Measurements from ENCODE around the gene CTNND2. TPM values are rescaled to one million over a fixed set of nuclear protein-coding genes. Genes with fewer than 3 reads are reported as not detected.

CTNND2 gene
- total and polyA plus RNA-seq, 3 donors from 2014 or later, result 9.1 to 17.2 (median 11.3) TPM

GRCh38 chr5:11289208-11289607 lies 615.0 kb downstream of the CTNND2 start:
- intact Hi-C loops (cut with DNase I; ENCODE audit: low total_unique reads), result no loop called here
- TF ChIP-seq CTCF (IDR thresholded peaks at IDR 0.05) (no peak), POLR2A (IDR thresholded peaks at IDR 0.05) (no peak)
- no peak for DNase-seq
- no peaks in the 10 kb centered on the region for H3K4me1 ChIP-seq
- no peak overlapping the region for H3K27ac ChIP-seq
- H3K4me3 ChIP-seq, result no peak overlapping the region
- H3K9me3 ChIP-seq, result no peaks in the 10 kb centered on the region
- no peaks in the 10 kb centered on the region for H3K27me3 ChIP-seq
- WGBS, 2 donors, result 55 to 59% methylated on average over 4 of the region's 4 CpGs
- H3K36me3 ChIP-seq (ENCODE audit: low read depth, missing control alignments), result no peaks in the 10 kb centered on the region

- WGBS, 2 donors, result 81 to 98% methylated on average over 5 of the region's 5 CpGs
- H3K9me3 ChIP-seq, result no peaks in the 10 kb centered on the region
- no peak for DNase-seq
- TF ChIP-seq POLR2A (IDR thresholded peaks at IDR 0.05) (no peak), CTCF (IDR thresholded peaks at IDR 0.05) (no peak)
- H3K27ac ChIP-seq, result no peak overlapping the region
- intact Hi-C loops (cut with DNase I; ENCODE audit: low total_unique reads), result no loop called here
- no peak overlapping the region for H3K4me3 ChIP-seq
- H3K36me3 ChIP-seq (ENCODE audit: low read depth, missing control alignments), result no peaks in the 10 kb centered on the region
- no peaks in the 10 kb centered on the region for H3K27me3 ChIP-seq
- H3K4me1 ChIP-seq, result no peaks in the 10 kb centered on the region
Observed at GRCh38 chr5:11281842-11282241, 622.4 kb downstream of the CTNND2 start.

DNA sequence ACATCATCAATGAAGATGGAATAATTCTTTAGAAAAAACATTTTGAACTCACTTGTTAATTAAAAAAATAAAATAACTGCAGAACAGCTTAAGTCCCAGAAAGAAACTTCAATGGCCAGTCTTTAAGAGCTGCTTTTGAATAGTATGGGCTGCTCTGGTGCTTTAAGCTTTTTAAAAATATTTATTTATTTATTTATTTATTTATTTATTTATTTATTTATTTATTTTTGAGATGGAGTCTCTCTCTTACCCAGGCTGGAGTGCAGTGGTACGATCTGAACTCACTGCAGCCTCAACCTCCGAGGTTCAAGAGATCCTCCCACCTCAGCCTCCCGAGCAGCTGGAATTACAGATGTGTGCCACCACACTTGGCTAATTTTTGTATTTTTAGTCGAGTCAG lies 626.9 kb downstream of the CTNND2 start:
- 92 to 97% methylated on average over 4 of the region's 4 CpGs for WGBS, 2 donors
- Histone ChIP-seq H3K4me3 (no peak overlapping the region), H3K4me1 (no peaks in the 10 kb centered on the region), H3K27me3 (no peaks in the 10 kb centered on the region), H3K9me3 (no peaks in the 10 kb centered on the region), H3K27ac (no peak overlapping the region), H3K36me3 (ENCODE audit: low read depth, missing control alignments) (no peaks in the 10 kb centered on the region)
- no peak for DNase-seq
- intact Hi-C loops (cut with DNase I; ENCODE audit: low total_unique reads), result no loop called here
- TF ChIP-seq POLR2A (IDR thresholded peaks at IDR 0.05) (no peak), CTCF (IDR thresholded peaks at IDR 0.05) (no peak)

DNA sequence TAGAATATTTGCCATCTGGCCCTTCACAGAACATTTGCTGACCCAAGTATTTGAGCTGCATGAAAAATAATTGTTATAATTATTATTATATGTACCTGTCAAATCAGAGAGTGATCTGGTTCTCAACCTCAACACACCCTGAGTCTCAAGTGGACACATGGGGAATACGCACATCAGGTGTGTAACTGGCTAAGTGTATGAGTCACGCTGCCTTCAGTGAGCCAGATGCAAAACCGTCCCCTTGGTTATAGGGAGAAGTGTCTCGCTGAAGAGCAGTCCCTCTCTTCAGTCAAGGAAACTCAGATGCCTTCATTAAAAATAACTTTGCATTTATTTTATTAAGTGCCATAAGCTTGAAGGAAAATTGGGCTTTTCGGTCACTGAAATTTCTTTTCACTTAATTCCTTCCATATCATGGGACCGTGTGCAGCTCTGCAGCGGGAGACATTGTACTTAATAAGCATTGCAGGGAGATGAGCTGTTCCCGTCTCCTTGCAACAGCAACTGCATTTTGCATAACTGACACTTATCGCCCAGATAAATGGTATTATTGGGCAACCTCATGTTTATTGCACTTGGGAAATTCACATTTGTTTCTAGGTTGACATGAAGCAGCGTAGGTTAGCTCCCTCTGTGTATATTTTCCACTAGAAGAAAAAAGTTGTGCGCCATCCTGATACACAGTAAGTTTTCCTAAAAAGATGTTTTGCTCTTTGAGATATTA lies 630.9 kb downstream of the CTNND2 start:
- WGBS, 2 donors, result 82 to 92% methylated on average over 11 of the region's 11 CpGs
- Histone ChIP-seq H3K27me3 (no peaks in the 10 kb centered on the region), H3K4me1 (no peaks in the 10 kb centered on the region), H3K9me3 (no peaks in the 10 kb centered on the region), H3K4me3 (no peak overlapping the region), H3K36me3 (ENCODE audit: low read depth, missing control alignments) (no peaks in the 10 kb centered on the region), H3K27ac (no peak overlapping the region)
- no peak for DNase-seq
- no peak for TF ChIP-seq POLR2A (IDR thresholded peaks at IDR 0.05)
- no peak for TF ChIP-seq CTCF (IDR thresholded peaks at IDR 0.05)
- intact Hi-C loops (cut with DNase I; ENCODE audit: low total_unique reads), result no loop called here

DNA sequence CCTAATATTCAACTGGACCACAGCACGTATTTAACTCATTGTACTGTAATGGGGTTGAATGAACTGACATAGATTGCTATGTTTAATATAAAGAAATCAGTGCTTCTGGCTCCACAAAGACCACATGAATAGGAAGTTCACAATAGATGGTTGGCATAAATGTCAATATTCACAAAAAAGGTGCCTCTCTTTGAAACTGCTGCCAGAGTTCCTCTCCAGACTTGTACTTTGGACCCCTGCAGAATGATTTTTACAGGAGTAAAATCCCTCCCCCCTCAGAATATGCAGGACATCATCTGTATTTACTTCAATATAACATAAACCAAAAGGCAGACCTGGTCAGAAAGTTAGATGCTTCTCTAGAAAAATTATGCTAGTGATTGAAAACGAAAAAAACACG lies 634.7 kb downstream of the CTNND2 start:
- TF ChIP-seq POLR2A (IDR thresholded peaks at IDR 0.05) (no peak), CTCF (IDR thresholded peaks at IDR 0.05) (no peak)
- intact Hi-C loops (cut with DNase I; ENCODE audit: low total_unique reads), result no loop called here
- Histone ChIP-seq H3K9me3 (no peaks in the 10 kb centered on the region), H3K36me3 (ENCODE audit: low read depth, missing control alignments) (no peaks in the 10 kb centered on the region), H3K27ac (no peak overlapping the region), H3K4me3 (no peak overlapping the region), H3K4me1 (no peaks in the 10 kb centered on the region), H3K27me3 (no peaks in the 10 kb centered on the region)
- 89 to 94% methylated on average over 3 of the region's 3 CpGs for WGBS, 2 donors
- no peak for DNase-seq
